H9 (cell line): ENCODE results near the gene TCEAL7. TPM values are rescaled to one million over a fixed set of nuclear protein-coding genes. Genes with fewer than 3 reads are reported as not detected.
A peak's percentile ranks its signal among the peaks of the same experiment; 100 is the strongest.

Source experiments
- DNase-seq: peaks from one replicate; pipeline ENCODE4 v3.0.0-alpha.2; 2017
- H2AFZ ChIP-seq: one replicate; pipeline ENCODE4 v1.6.1; 2013; ENCODE audit warnings: mild to moderate bottlenecking, low read length, control low read depth, moderate library complexity
- H2AK5ac ChIP-seq: 2 replicates; pipeline ENCODE4 v1.6.1; 2013; ENCODE audit warnings: low read length, control low read depth, mixed read lengths; ENCODE audit not compliant: insufficient read length
- H2BK120ac ChIP-seq: one replicate; pipeline ENCODE4 v1.6.1; 2013; ENCODE audit warnings: low read depth, mild to moderate bottlenecking, low read length, control low read depth, inconsistent platforms; ENCODE audit not compliant: poor library complexity, severe bottlenecking
- H2BK12ac ChIP-seq: 2 replicates; pipeline ENCODE4 v1.6.1; 2013; ENCODE audit warnings: low read length, control low read depth, mixed read lengths, low read depth; ENCODE audit not compliant: insufficient read length
- H2BK15ac ChIP-seq: 2 replicates; pipeline ENCODE4 v1.6.1; 2013; ENCODE audit warnings: low read depth, low read length, control low read depth
- H2BK20ac ChIP-seq: one replicate; pipeline ENCODE4 v1.6.1; 2013; ENCODE audit warnings: low read depth, mild to moderate bottlenecking, low read length, control low read depth, inconsistent platforms; ENCODE audit not compliant: poor library complexity, severe bottlenecking
- H2BK5ac ChIP-seq: 2 replicates; pipeline ENCODE4 v1.6.1; 2013; ENCODE audit warnings: low read length, control low read depth, mixed read lengths; ENCODE audit not compliant: insufficient read length
- H3K14ac ChIP-seq: 2 replicates; pipeline ENCODE4 v1.6.1; 2013; ENCODE audit warnings: low read length, control low read depth; ENCODE audit not compliant: insufficient read depth
- H3K18ac ChIP-seq: 2 replicates; pipeline ENCODE4 v1.6.1; 2013; ENCODE audit warnings: low read depth, mild to moderate bottlenecking, mixed read lengths, low read length, control low read depth; ENCODE audit not compliant: insufficient read length
- H3K23ac ChIP-seq: 2 replicates; pipeline ENCODE4 v1.6.1; 2013; ENCODE audit warnings: low read length, control low read depth, mixed read lengths, low read depth; ENCODE audit not compliant: insufficient read length
- H3K23me2 ChIP-seq: 2 replicates; pipeline ENCODE4 v1.6.1; 2013; ENCODE audit warnings: low read depth, mild to moderate bottlenecking, mixed read lengths, low read length, control low read depth; ENCODE audit not compliant: insufficient read length, poor library complexity, severe bottlenecking
- H3K27ac ChIP-seq: 2 replicates; pipeline ENCODE4 v1.5.1; 2013; ENCODE audit warnings: low read length, control low read depth, mixed read lengths, low read depth; ENCODE audit not compliant: insufficient read length
- H3K27me3 ChIP-seq: 2 replicates; pipeline ENCODE4 v1.6.1; 2013; ENCODE audit warnings: low read length, control low read depth, inconsistent platforms; ENCODE audit not compliant: insufficient read depth
- H3K4ac ChIP-seq: 2 replicates; pipeline ENCODE4 v1.6.1; 2013; ENCODE audit warnings: low read depth, mild to moderate bottlenecking, control low read depth, inconsistent platforms, low read length, moderate library complexity
- H3K4me1 ChIP-seq: 2 replicates; pipeline ENCODE4 v1.6.1; 2013; ENCODE audit warnings: low read length, control low read depth, inconsistent platforms; ENCODE audit not compliant: insufficient read depth
- H3K4me2 ChIP-seq: 2 replicates; pipeline ENCODE4 v1.6.1; 2013; ENCODE audit warnings: low read length, control low read depth, mixed read lengths; ENCODE audit not compliant: insufficient read length, insufficient read depth
- H3K56ac ChIP-seq: 2 replicates; pipeline ENCODE4 v1.6.1; 2013; ENCODE audit warnings: low read depth, mild to moderate bottlenecking, mixed read lengths, low read length, control low read depth; ENCODE audit not compliant: insufficient read length
- H3K79me1 ChIP-seq: 2 replicates; pipeline ENCODE4 v1.6.1; 2013; ENCODE audit warnings: low read depth, mild to moderate bottlenecking, moderate library complexity, low read length, control low read depth, inconsistent platforms; ENCODE audit not compliant: insufficient read depth, poor library complexity, severe bottlenecking
- H3K79me2 ChIP-seq: 2 replicates; pipeline ENCODE4 v1.6.1; 2013; ENCODE audit warnings: low read length, control low read depth, inconsistent platforms; ENCODE audit not compliant: insufficient read depth
- H3K9ac ChIP-seq: 2 replicates; pipeline ENCODE4 v1.6.1; 2013; ENCODE audit warnings: low read length, control low read depth, mixed read lengths; ENCODE audit not compliant: insufficient read length; ENCODE audit errors: extremely low read depth
- H3K9me3 ChIP-seq: one replicate; pipeline ENCODE4 v1.6.1; 2013; ENCODE audit warnings: low read depth, low read length, inconsistent platforms; ENCODE audit not compliant: control insufficient read depth
- H3T11ph ChIP-seq: one replicate; pipeline ENCODE4 v1.6.1; 2013; ENCODE audit warnings: mild to moderate bottlenecking, low read length, control low read depth, inconsistent platforms
- H4K20me1 ChIP-seq: one replicate; pipeline ENCODE4 v1.6.1; 2013; ENCODE audit not compliant: control insufficient read depth, insufficient read length, insufficient read depth
- H4K5ac ChIP-seq: 2 replicates; pipeline ENCODE4 v1.6.1; 2013; ENCODE audit warnings: low read depth, mild to moderate bottlenecking, mixed read lengths, low read length, control low read depth; ENCODE audit not compliant: insufficient read length
- H4K8ac ChIP-seq: replicated peaks from 2 replicates; pipeline ENCODE4 v1.6.1; 2013; ENCODE audit warnings: low read length, control low read depth, mixed read lengths, low read depth; ENCODE audit not compliant: insufficient read length
- H4K91ac ChIP-seq: 2 replicates; pipeline ENCODE4 v1.6.1; 2013; ENCODE audit warnings: low read depth, mild to moderate bottlenecking, moderate library complexity, mixed read lengths, low read length, control low read depth; ENCODE audit not compliant: insufficient read length
- H3K27ac Mint-ChIP-seq, 3 experiments: 2 replicates in 2 of 3; 3 replicates in 1 of 3; pipeline ENCODE4 v1.8.0; 2020 to 2021; ENCODE audit warnings: mixed read lengths in 3 of 3, mild to moderate bottlenecking in 1 of 3, moderate library complexity in 1 of 3
- H3K27me3 Mint-ChIP-seq: 2 replicates; pipeline ENCODE4 v1.8.0; 2021; ENCODE audit warnings: low read depth, mild to moderate bottlenecking, moderate library complexity, mixed read lengths
- H3K36me3 Mint-ChIP-seq, 3 experiments: 2 replicates in 2 of 3; 3 replicates in 1 of 3; pipeline ENCODE4 v1.8.0; 2020 to 2021; ENCODE audit warnings: low read depth in 3 of 3, mixed read lengths in 3 of 3; ENCODE audit not compliant: insufficient read depth in 1 of 3
- H3K4me1 Mint-ChIP-seq, 2 experiments: 2 replicates each; pipeline ENCODE4 v1.8.0; 2020; ENCODE audit warnings: mixed read lengths in 2 of 2
- H3K4me3 Mint-ChIP-seq, 2 experiments: 2 replicates in 1 of 2; 3 replicates in 1 of 2; pipeline ENCODE4 v1.8.0; 2020 to 2021; ENCODE audit warnings: mild to moderate bottlenecking in 2 of 2, mixed read lengths in 2 of 2, moderate library complexity in 1 of 2
- H3K9me3 Mint-ChIP-seq, 2 experiments: 2 replicates in 1 of 2; 3 replicates in 1 of 2; pipeline ENCODE4 v1.8.0; 2020; ENCODE audit warnings: mild to moderate bottlenecking in 2 of 2, mixed read lengths in 2 of 2, moderate library complexity in 1 of 2
- CTCF ChIP-seq: fragments of 200-600 bp; sonication (generic); conservative IDR thresholded peaks from 3 replicates; pipeline ENCODE4 v1.8.0; 2021; ENCODE audit warnings: antibody characterized with exemption, mild to moderate bottlenecking
- WGBS: extraction: QIAGEN DNeasy Blood & Tissue Kit; methylation state at CpG from one replicate; pipeline ENCODE4 v1.1.7; 2013; ENCODE audit warnings: missing lambda C conversion rate, low lambda C conversion rate, mixed read lengths; ENCODE audit not compliant: insufficient read length; ENCODE audit errors: extremely low coverage; 5-methylcytosine and 5-hydroxymethylcytosine counted together
- total RNA-seq: library from RNA; stranded (reverse); gene quantifications from 2 replicates; pipeline ENCODE4 v1.2.1, GENCODE V29; 2021

TCEAL7 gene
- total RNA-seq, 1 experiment from 2014 or later = 2.7 TPM

- Histone ChIP-seq H4K5ac (no peak overlapping the region), H3K79me2 (peaks cover 2% of the 10 kb centered on the region; the same call in 1 of the 2 replicates), H3K23ac (no peak overlapping the region), H3K4ac (no peak overlapping the region), H4K20me1 (no peaks in the 10 kb centered on the region), H3K4me2 (no peak overlapping the region), H3K27me3 (no peaks in the 10 kb centered on the region), H3K18ac (no peak overlapping the region), H4K8ac (no peak overlapping the region), H3K9ac (no peak overlapping the region), H3K56ac (no peak overlapping the region), H4K91ac (no peak overlapping the region), H2AFZ (no peak overlapping the region), H3K79me1 (no peaks in the 10 kb centered on the region), H2BK120ac (no peak overlapping the region), H2BK5ac (no peak overlapping the region), H3K9me3 (no peaks in the 10 kb centered on the region), H2AK5ac (no peak overlapping the region), H3K23me2 (peaks cover 3% of the 10 kb centered on the region), H2BK15ac (no peak overlapping the region), H2BK12ac (no peak overlapping the region), H3K4me1 (no peaks in the 10 kb centered on the region), H2BK20ac (no peak overlapping the region), H3T11ph (no peak overlapping the region), H3K27ac (no peak overlapping the region), H3K14ac (no peak overlapping the region)
- Mint-ChIP-seq H3K4me1 (peaks cover 7 to 13% of the 10 kb centered on the region in 2 experiments; a peak in 3 of 4 replicates), H3K9me3 (peaks cover 7 to 43% of the 10 kb centered on the region in 2 experiments; a peak in 4 of 5 replicates), H3K27me3 (no peaks in the 10 kb centered on the region), H3K27ac (peak overlapping the region in 2 of 3 experiments; percentile 8 to 20; a peak in 4 of 7 replicates), H3K36me3 (peaks cover 22 to 23% (median 22%) of the 10 kb centered on the region in 3 experiments), H3K4me3 (no peak overlapping the region)
- no peak for DNase-seq
- no CpG with 5 or more reads among the region's 2 CpGs for WGBS
- no peak for TF ChIP-seq CTCF
Measured at GRCh38 chrX:103378990-103379389, 49.0 kb downstream of the TCEAL7 start.

Other genes starting within 250 kb of the TCEAL7 start
- not detected in 2 replicates for gene NXF3, start 237.1 kb upstream of the TCEAL7 start, total RNA-seq
- 44.9 and 48.2 TPM in 2 replicates for gene BEX4, start 115.1 kb upstream of the TCEAL7 start, total RNA-seq
- 78.1 and 79.0 TPM in 2 replicates for gene TCEAL8, start 75.1 kb upstream of the TCEAL7 start, total RNA-seq
- not detected in 2 replicates for gene TCEAL5, start 53.5 kb upstream of the TCEAL7 start, total RNA-seq
- 29.6 and 34.2 TPM in 2 replicates for gene BEX2, start 19.2 kb upstream of the TCEAL7 start, total RNA-seq
- gene TCEAL9, start 26.3 kb downstream of the TCEAL7 start, total RNA-seq = 24.2 and 30.5 TPM in 2 replicates
- gene BEX3, start 46.3 kb downstream of the TCEAL7 start, total RNA-seq = 305 and 321 TPM in 2 replicates
- gene RAB40A, start 189.2 kb downstream of the TCEAL7 start, total RNA-seq = not detected in 2 replicates